ENCODE data around the gene COPS3. TPM values are rescaled to one million over a fixed set of nuclear protein-coding genes. Genes with fewer than 3 reads are reported as not detected.

Gene COPS3
- total RNA-seq (100 to 1,000 TPM in 3 of 4 donors, 10 to 100 TPM in 1; 99.8 to 154 (median 131) TPM), polyA plus RNA-seq (100 to 1,000 TPM; 111 to 164 (median 140) TPM)
- long read RNA-seq, donor 1, transcript COPS3-201 (12 exons, 1,641 nt), result major isoform, 121 of 147 reads
- long read RNA-seq, donor 1, partial matches to known transcripts, result 7 of 147 reads
- long read RNA-seq, donor 1, other reads (novel, unspliced or antisense), result 19 of 147 reads
- long read RNA-seq, donor 2, transcript COPS3-201 (12 exons, 1,641 nt), result major isoform, 265 of 332 reads
- long read RNA-seq, donor 2, partial matches to known transcripts, result 9 of 332 reads
- long read RNA-seq, donor 2, other reads (novel, unspliced or antisense), result 58 of 332 reads

GRCh38 chr17:17280613-17281549, at the start of gene COPS3:
COPS3 (minus strand) TSS chr17:17281246; CDS start chr17:17281186, 60 bp downstream.
- DNase-seq, result peak; percentile 99
- WGBS, 3 donors, result 0 to 1% (median 1%) methylated on average over 64 to 80 of the region's 80 CpGs
- peak; percentile 94 to 97 (median 96) for ATAC-seq
- H3K4me1 ChIP-seq, result peaks cover 38% of the 10 kb centered on the region
- H3K9me3 ChIP-seq, result no peaks in the 10 kb centered on the region
- H3K27ac ChIP-seq, result peak within 1 kb of the TSS; percentile 100
- peak within 1 kb of the TSS; percentile 93 for H3K4me3 ChIP-seq
- peaks cover 0 to 7% of the 10 kb centered on the region in 2 donors for H3K36me3 ChIP-seq (ENCODE audit: insufficient read depth in 1 of 2, low read depth in 1 of 2)
- TF ChIP-seq, protein P1, sequence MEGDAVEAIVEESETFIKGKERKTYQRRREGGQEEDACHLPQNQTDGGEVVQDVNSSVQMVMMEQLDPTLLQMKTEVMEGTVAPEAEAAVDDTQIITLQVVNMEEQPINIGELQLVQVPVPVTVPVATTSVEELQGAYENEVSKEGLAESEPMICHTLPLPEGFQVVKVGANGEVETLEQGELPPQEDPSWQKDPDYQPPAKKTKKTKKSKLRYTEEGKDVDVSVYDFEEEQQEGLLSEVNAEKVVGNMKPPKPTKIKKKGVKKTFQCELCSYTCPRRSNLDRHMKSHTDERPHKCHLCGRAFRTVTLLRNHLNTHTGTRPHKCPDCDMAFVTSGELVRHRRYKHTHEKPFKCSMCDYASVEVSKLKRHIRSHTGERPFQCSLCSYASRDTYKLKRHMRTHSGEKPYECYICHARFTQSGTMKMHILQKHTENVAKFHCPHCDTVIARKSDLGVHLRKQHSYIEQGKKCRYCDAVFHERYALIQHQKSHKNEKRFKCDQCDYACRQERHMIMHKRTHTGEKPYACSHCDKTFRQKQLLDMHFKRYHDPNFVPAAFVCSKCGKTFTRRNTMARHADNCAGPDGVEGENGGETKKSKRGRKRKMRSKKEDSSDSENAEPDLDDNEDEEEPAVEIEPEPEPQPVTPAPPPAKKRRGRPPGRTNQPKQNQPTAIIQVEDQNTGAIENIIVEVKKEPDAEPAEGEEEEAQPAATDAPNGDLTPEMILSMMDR (IDR thresholded peaks at IDR 0.05), result no peak
- no peaks in the 10 kb centered on the region for H3K27me3 ChIP-seq (ENCODE audit: insufficient read depth in 3 of 3, low read length in 2 of 3)
- intact Hi-C loops (cut with DNase I), result no loop called here

GRCh38 chr17:17328251-17328650, 47.2 kb upstream of the COPS3 start:
- Histone ChIP-seq H3K4me1 (peaks cover 6% of the 10 kb centered on the region), H3K27ac (no peak overlapping the region), H3K27me3 (ENCODE audit: insufficient read depth in 3 of 3, low read length in 2 of 3) (no peaks in the 10 kb centered on the region), H3K9me3 (no peaks in the 10 kb centered on the region), H3K36me3 (ENCODE audit: insufficient read depth in 1 of 2, low read depth in 1 of 2) (no peaks in the 10 kb centered on the region), H3K4me3 (no peak overlapping the region)
- WGBS, 3 donors, result 83 to 90% (median 86%) methylated on average over 8 of the region's 8 CpGs
- ATAC-seq (no peak), DNase-seq (no peak)
- intact Hi-C loops (cut with DNase I), result no loop called here
- TF ChIP-seq, protein P1 (IDR thresholded peaks at IDR 0.05), result no peak

- TF ChIP-seq, protein P1 (IDR thresholded peaks at IDR 0.05), result no peak
- H3K27me3 ChIP-seq (ENCODE audit: insufficient read depth in 3 of 3, low read length in 2 of 3), result no peaks in the 10 kb centered on the region
- no peaks in the 10 kb centered on the region for H3K9me3 ChIP-seq
- no peaks in the 10 kb centered on the region for H3K36me3 ChIP-seq (ENCODE audit: insufficient read depth in 1 of 2, low read depth in 1 of 2)
- ATAC-seq (no peak), DNase-seq (no peak)
- no peak overlapping the region for H3K4me3 ChIP-seq
- no peak overlapping the region for H3K27ac ChIP-seq
- 93 to 96% (median 93%) methylated on average over 13 of the region's 13 CpGs for WGBS, 3 donors
- intact Hi-C loops (cut with DNase I), result no loop called here
- H3K4me1 ChIP-seq, result peaks cover 6% of the 10 kb centered on the region
These were observed 45.3 kb upstream of the COPS3 start for GRCh38 chr17:17326275-17326875.

- TF ChIP-seq, protein P1 (IDR thresholded peaks at IDR 0.05), result no peak
- H3K36me3 ChIP-seq (ENCODE audit: insufficient read depth in 1 of 2, low read depth in 1 of 2), result no peaks in the 10 kb centered on the region
These were observed 44.8 kb upstream of the COPS3 start for GRCh38 chr17:17325816-17326215.

More at GRCh38 chr17:17325816-17326215, 44.8 kb upstream of the COPS3 start:
- no peak for DNase-seq
- H3K4me1 ChIP-seq, result peaks cover 6% of the 10 kb centered on the region
- H3K27ac ChIP-seq, result peak overlapping the region; percentile 63
- no peak for ATAC-seq
- H3K27me3 ChIP-seq (ENCODE audit: insufficient read depth in 3 of 3, low read length in 2 of 3), result no peaks in the 10 kb centered on the region
- no peaks in the 10 kb centered on the region for H3K9me3 ChIP-seq
- intact Hi-C loops (cut with DNase I), result no loop called here
- 68 to 85% (median 79%) methylated on average over 9 of the region's 9 CpGs for WGBS, 3 donors
- no peak overlapping the region for H3K4me3 ChIP-seq

Data from psoas muscle (tissue), 8 donors.